Mesendoderm (in vitro differentiated cells): ENCODE measurements around the gene TIMM29.

Experiments
- DNase-seq: peaks from one replicate; pipeline ENCODE4 v3.0.0; 2013
- H2AK5ac ChIP-seq: 2 replicates; pipeline ENCODE4 v1.6.1; 2013; ENCODE audit warnings: low read length, inconsistent platforms
- H2BK120ac ChIP-seq: 2 replicates; pipeline ENCODE4 v1.6.1; 2013; ENCODE audit warnings: low read depth, mild to moderate bottlenecking, low read length, moderate library complexity, mixed read lengths
- H2BK15ac ChIP-seq: replicated peaks from 2 replicates; pipeline ENCODE4 v1.6.1; 2013; ENCODE audit warnings: low read depth, mild to moderate bottlenecking, moderate library complexity
- H2BK5ac ChIP-seq: 2 replicates; pipeline ENCODE4 v1.6.1; 2013; ENCODE audit warnings: low read length, inconsistent platforms
- H3K18ac ChIP-seq: 2 replicates; pipeline ENCODE4 v1.6.1; 2013; ENCODE audit warnings: mild to moderate bottlenecking, low read length, mixed read lengths
- H3K23ac ChIP-seq: one replicate; pipeline ENCODE4 v1.6.1; 2013; ENCODE audit warnings: low read length
- H3K27ac ChIP-seq: 2 replicates; pipeline ENCODE4 v1.5.1; 2013; ENCODE audit warnings: low read depth, mild to moderate bottlenecking, inconsistent platforms, low read length, moderate library complexity
- H3K27me3 ChIP-seq: 2 replicates; pipeline ENCODE4 v1.6.1; 2013; ENCODE audit warnings: low read length, control low read depth, mild to moderate bottlenecking, inconsistent platforms; ENCODE audit not compliant: insufficient read depth, poor library complexity
- H3K36me3 ChIP-seq: 2 replicates; pipeline ENCODE4 v1.6.1; 2013; ENCODE audit warnings: low read length, inconsistent platforms; ENCODE audit not compliant: control insufficient read depth, insufficient read depth
- H3K4ac ChIP-seq: one replicate; pipeline ENCODE4 v1.6.1; 2013; ENCODE audit warnings: low read depth, mild to moderate bottlenecking, low read length, moderate library complexity
- H3K4me1 ChIP-seq: 2 replicates; pipeline ENCODE4 v1.6.1; 2013; ENCODE audit warnings: low read depth, low read length, inconsistent platforms; ENCODE audit not compliant: control insufficient read depth
- H3K4me2 ChIP-seq: 2 replicates; pipeline ENCODE4 v1.6.1; 2013; ENCODE audit warnings: low read length
- H3K4me3 ChIP-seq: 2 replicates; pipeline ENCODE4 v1.5.1; 2013; ENCODE audit warnings: mild to moderate bottlenecking, low read length
- H3K56ac ChIP-seq: one replicate; pipeline ENCODE4 v1.6.1; 2013; ENCODE audit warnings: low read length
- H3K79me1 ChIP-seq: 2 replicates; pipeline ENCODE4 v1.6.1; 2013; ENCODE audit warnings: low read length, inconsistent platforms
- H3K79me2 ChIP-seq: 2 replicates; pipeline ENCODE4 v1.6.1; 2013; ENCODE audit warnings: mild to moderate bottlenecking, low read length; ENCODE audit not compliant: control insufficient read depth, insufficient read depth
- H3K9ac ChIP-seq: 2 replicates; pipeline ENCODE4 v1.6.1; 2013; ENCODE audit warnings: low read length, inconsistent platforms
- H4K5ac ChIP-seq: one replicate; pipeline ENCODE4 v1.6.1; 2013; ENCODE audit warnings: low read length
- H4K8ac ChIP-seq: one replicate; pipeline ENCODE4 v1.6.1; 2013; ENCODE audit warnings: low read depth, mild to moderate bottlenecking, control low read depth, low read length, moderate library complexity
- WGBS: extraction: QIAGEN DNeasy Blood & Tissue Kit; methylation state at CpG from one replicate; pipeline ENCODE4 v1.1.7; 2013; ENCODE audit warnings: low lambda C conversion rate, missing lambda C conversion rate; ENCODE audit not compliant: insufficient coverage; ENCODE audit errors: extremely low coverage; 5-methylcytosine and 5-hydroxymethylcytosine counted together

TIMM29 gene

DNA sequence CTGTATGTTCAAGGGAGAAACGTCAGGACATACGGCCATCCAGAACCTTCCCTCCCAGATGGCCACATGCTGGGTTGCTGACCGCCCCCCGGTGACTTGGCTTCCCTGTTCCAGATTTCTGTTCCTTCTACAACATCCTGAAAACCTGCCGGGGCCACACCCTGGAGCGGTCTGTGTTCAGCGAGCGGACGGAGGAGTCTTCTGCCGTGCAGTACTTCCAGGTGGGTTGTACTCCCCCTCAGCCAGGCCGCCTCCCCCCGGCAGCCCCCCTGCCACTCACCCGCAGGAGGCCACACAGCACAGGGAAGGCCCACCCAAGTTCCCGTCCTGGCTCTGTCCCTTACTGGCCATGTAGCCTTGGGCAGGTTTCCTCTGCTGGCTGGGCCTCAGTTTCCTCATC lies 20.7 kb upstream of the TIMM29 start:
- Histone ChIP-seq H3K36me3 (peaks cover 5% of the 10 kb centered on the region), H3K4me2 (no peak overlapping the region), H3K4me3 (no peak overlapping the region), H3K79me2 (peaks cover 2% of the 10 kb centered on the region), H2BK120ac (no peak overlapping the region), H4K5ac (no peak overlapping the region), H3K27ac (no peak overlapping the region), H3K79me1 (peaks cover 10% of the 10 kb centered on the region), H4K8ac (no peak overlapping the region), H3K56ac (no peak overlapping the region), H3K27me3 (no peaks in the 10 kb centered on the region), H2BK5ac (no peak overlapping the region), H2AK5ac (no peak overlapping the region), H3K4ac (no peak overlapping the region), H3K9ac (no peak overlapping the region), H2BK15ac (no peak overlapping the region), H3K4me1 (no peaks in the 10 kb centered on the region), H3K18ac (no peak overlapping the region), H3K23ac (no peak overlapping the region)
- WGBS: no CpG with 5 or more reads among the region's 14 CpGs
- DNase-seq: no peak

GRCh38 chr19:10908380-10908960 lies 20.1 kb upstream of the TIMM29 start:
- Histone ChIP-seq H3K23ac (no peak overlapping the region), H3K36me3 (peaks cover 5% of the 10 kb centered on the region), H3K79me1 (peaks cover 10% of the 10 kb centered on the region), H3K18ac (no peak overlapping the region), H3K79me2 (no peaks in the 10 kb centered on the region), H3K4ac (no peak overlapping the region), H3K4me2 (no peak overlapping the region), H2BK120ac (no peak overlapping the region), H3K56ac (no peak overlapping the region), H3K27ac (no peak overlapping the region), H2BK5ac (no peak overlapping the region), H3K4me3 (no peak overlapping the region), H3K27me3 (no peaks in the 10 kb centered on the region), H3K4me1 (no peaks in the 10 kb centered on the region), H3K9ac (no peak overlapping the region), H4K5ac (no peak overlapping the region), H2AK5ac (no peak overlapping the region), H2BK15ac (no peak overlapping the region), H4K8ac (no peak overlapping the region)
- WGBS: no CpG with 5 or more reads among the region's 17 CpGs
- DNase-seq: no peak

GRCh38 chr19:10911579-10912363 lies 16.8 kb upstream of the TIMM29 start:
- Histone ChIP-seq H3K23ac (no peak overlapping the region), H3K27me3 (no peaks in the 10 kb centered on the region), H3K36me3 (peaks cover 7% of the 10 kb centered on the region), H3K18ac (no peak overlapping the region), H3K4me1 (no peaks in the 10 kb centered on the region), H3K79me2 (no peaks in the 10 kb centered on the region), H2BK15ac (no peak overlapping the region), H3K27ac (no peak overlapping the region), H2BK120ac (no peak overlapping the region), H3K4me3 (no peak overlapping the region), H4K5ac (no peak overlapping the region), H3K79me1 (no peaks in the 10 kb centered on the region), H3K9ac (no peak overlapping the region), H3K4ac (no peak overlapping the region), H3K4me2 (no peak overlapping the region), H4K8ac (no peak overlapping the region), H2AK5ac (no peak overlapping the region), H3K56ac (no peak overlapping the region), H2BK5ac (no peak overlapping the region)
- WGBS: no CpG with 5 or more reads among the region's 31 CpGs
- no peak for DNase-seq

GRCh38 chr19:10912619-10913018 lies 16.0 kb upstream of the TIMM29 start:
- Histone ChIP-seq H3K79me1 (no peaks in the 10 kb centered on the region), H2BK15ac (no peak overlapping the region)
- WGBS: no CpG with 5 or more reads among the region's 18 CpGs

DNA sequence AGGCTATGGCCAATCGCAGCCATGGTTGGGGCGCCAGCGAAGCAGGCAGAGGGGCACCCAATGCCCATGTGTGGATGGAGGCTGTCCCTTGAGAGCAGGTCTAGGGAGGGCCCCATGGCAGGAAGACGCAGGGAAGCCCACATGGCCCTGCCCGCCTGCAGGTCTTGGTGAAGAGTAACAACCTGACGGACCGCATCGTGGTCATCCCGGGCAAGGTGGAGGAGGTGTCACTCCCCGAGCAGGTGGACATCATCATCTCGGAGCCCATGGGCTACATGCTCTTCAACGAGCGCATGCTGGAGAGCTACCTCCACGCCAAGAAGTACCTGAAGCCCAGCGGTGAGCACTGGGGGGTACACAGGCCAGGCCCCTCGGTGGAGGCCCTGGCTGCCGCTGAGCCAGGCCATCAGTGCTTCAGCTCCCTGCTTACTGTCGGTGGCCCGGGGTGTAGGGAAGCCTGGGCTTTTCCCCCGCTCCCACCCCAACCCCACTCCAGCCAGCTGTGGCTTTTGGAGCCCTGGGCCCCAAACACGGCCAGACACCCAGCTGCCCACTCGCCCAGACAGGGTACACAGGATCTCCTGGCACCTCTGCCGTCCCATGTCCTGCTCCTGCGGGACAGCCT lies 14.8 kb upstream of the TIMM29 start:
- Histone ChIP-seq H3K4ac (no peak overlapping the region), H3K4me1 (no peaks in the 10 kb centered on the region), H3K23ac (no peak overlapping the region), H3K27ac (no peak overlapping the region), H3K18ac (no peak overlapping the region), H4K8ac (no peak overlapping the region), H3K9ac (no peak overlapping the region), H2BK5ac (no peak overlapping the region), H3K79me2 (no peaks in the 10 kb centered on the region), H3K79me1 (no peaks in the 10 kb centered on the region), H3K4me2 (no peak overlapping the region), H3K56ac (no peak overlapping the region), H2BK15ac (no peak overlapping the region), H3K36me3 (peaks cover 6% of the 10 kb centered on the region), H2AK5ac (no peak overlapping the region), H3K27me3 (no peaks in the 10 kb centered on the region), H3K4me3 (no peak overlapping the region), H4K5ac (no peak overlapping the region), H2BK120ac (no peak overlapping the region)
- WGBS: no CpG with 5 or more reads among the region's 24 CpGs
- DNase-seq: no peak

More at GRCh38 chr19:10912619-10913018, 16.0 kb upstream of the TIMM29 start:
- no peaks in the 10 kb centered on the region for H3K4me1 ChIP-seq
- no peak overlapping the region for H4K5ac ChIP-seq
- H3K4me2 ChIP-seq: no peak overlapping the region
- no peak overlapping the region for H3K56ac ChIP-seq
- H2BK5ac ChIP-seq: no peak overlapping the region
- H4K8ac ChIP-seq: no peak overlapping the region
- H3K27ac ChIP-seq: no peak overlapping the region
- DNase-seq: no peak
- no peak overlapping the region for H3K23ac ChIP-seq
- peaks cover 7% of the 10 kb centered on the region for H3K36me3 ChIP-seq
- H3K4ac ChIP-seq: no peak overlapping the region
- no peak overlapping the region for H3K4me3 ChIP-seq
- H3K9ac ChIP-seq: no peak overlapping the region
- no peak overlapping the region for H2BK120ac ChIP-seq
- no peak overlapping the region for H2AK5ac ChIP-seq
- no peaks in the 10 kb centered on the region for H3K27me3 ChIP-seq
- H3K18ac ChIP-seq: no peak overlapping the region
- no peaks in the 10 kb centered on the region for H3K79me2 ChIP-seq
